ENCODE data around the gene CREB3L4.

GRCh38 chr1:153946622-153947241 is 21.0 kb upstream of the CREB3L4 start, which contains the start of gene DENND4B:
- TF ChIP-seq YY1 (IDR thresholded peaks at IDR 0.05; ENCODE audit: insufficient read depth, insufficient read length): no peak
- TF ChIP-seq ZNF274 (IDR thresholded peaks at IDR 0.05; ENCODE audit: low read depth, low read length): no peak
